HCT116 (cell line): ENCODE measurements around the gene HAP1. TPM values are rescaled to one million over a fixed set of nuclear protein-coding genes. Genes with fewer than 3 reads are reported as not detected.

Experiments
- ATAC-seq: fragments of 200-7000 bp; cut with Tn5 transposase; 2 replicates; pipeline ENCODE4 v1.9.1; 2020; ENCODE audit warnings: mild to moderate bottlenecking, moderate library complexity
- BruUV-seq: library from RNA; stranded (reverse); fragments of 400-500 nt; replicated peaks from 2 replicates; lab custom pipeline; 2021; lab: Mats Ljungman, UMichigan
- CTCF ChIA-PET: fragments of 300-600 bp; sonication (Branson Sonifier 250); formaldehyde crosslinking; loops from one replicate; lab custom pipeline; 2021; ENCODE audit warnings: antibody characterized with exemption; lab: Charles Lee
- POLR2A ChIA-PET: fragments of 300-600, 350-600 bp; sonication (Branson Sonifier 250); formaldehyde crosslinking; loops from one replicate; lab custom pipeline; 2021; ENCODE audit warnings: antibody characterized with exemption; lab: Charles Lee
- RAD21 ChIA-PET, 2 experiments: fragments of 300-600 bp; sonication (Branson Sonifier 250); formaldehyde crosslinking; loops; one replicate each; lab custom pipeline; 2023; ENCODE audit warnings: low total read pairs in 2 of 2; ENCODE audit not compliant: uncharacterized antibody in 2 of 2, unreplicated experiment in 2 of 2, low non-redundant PET in 1 of 2; lab: Charles Lee
- DNase-seq: peaks from one replicate; pipeline ENCODE4 v3.0.0-alpha.2; 2010; ENCODE audit warnings: low read depth, low spot score
- H2AFZ ChIP-seq: fragments of 200-600 bp; shearing (Covaris generic), sonication (generic); 2 replicates; pipeline ENCODE4 v1.6.1; 2017; ENCODE audit warnings: low read depth, mixed run types, mixed read lengths, antibody characterized with exemption, low read length; ENCODE audit not compliant: poor library complexity, severe bottlenecking
- H3K27ac ChIP-seq: 2 replicates; pipeline ENCODE4 v1.5.1; 2012; ENCODE audit warnings: low read depth, low read length
- H3K27me3 ChIP-seq: fragments of 200-600 bp; sonication (generic); 2 replicates; pipeline ENCODE4 v1.6.1; 2016; ENCODE audit warnings: mixed run types, low read length, mixed read lengths; ENCODE audit not compliant: insufficient read depth
- H3K36me3 ChIP-seq, 2 experiments: fragments of 200-500 bp in 1 of 2; fragments of 200-600 bp in 1 of 2; sonication (Bioruptor generic) in 1 of 2; sonication (generic) in 1 of 2; 2 replicates each; pipeline versions ENCODE4 v1.5.1 to v1.6.1; 2014 to 2016; ENCODE audit warnings: low read length in 2 of 2, inconsistent platforms in 1 of 2, mixed read lengths in 1 of 2, mixed run types in 1 of 2; ENCODE audit not compliant: insufficient read depth in 2 of 2, control insufficient read depth in 1 of 2
- H3K4me1 ChIP-seq, 2 experiments: fragments of 200-600 bp in 1 of 2; sonication (generic) in 1 of 2; 2 replicates each; pipeline versions ENCODE4 v1.5.1 to v1.6.1; 2012 to 2017; ENCODE audit warnings: low read length in 2 of 2, inconsistent platforms in 1 of 2, mild to moderate bottlenecking in 1 of 2, mixed read lengths in 1 of 2, mixed run types in 1 of 2, moderate library complexity in 1 of 2; ENCODE audit not compliant: insufficient read depth in 2 of 2, control insufficient read depth in 1 of 2
- H3K4me2 ChIP-seq: fragments of 200-600 bp; sonication (generic); 2 replicates; pipeline ENCODE4 v1.6.1; 2017; ENCODE audit warnings: mixed run types, low read length, mixed read lengths
- H3K4me3 ChIP-seq, 2 experiments: fragments of 200-600 bp in 1 of 2; sonication (generic) in 1 of 2; replicated peaks in 1 of 2; 2 replicates each; pipeline ENCODE4 v1.5.1; 2011 to 2016; ENCODE audit warnings: low read length in 2 of 2, control low read depth in 1 of 2, low read depth in 1 of 2, mild to moderate bottlenecking in 1 of 2, mixed read lengths in 1 of 2, mixed run types in 1 of 2
- H3K79me2 ChIP-seq: fragments of 200-600 bp; sonication (generic); 2 replicates; pipeline ENCODE4 v1.6.1; 2017; ENCODE audit warnings: mild to moderate bottlenecking, mixed run types, low read length, moderate library complexity, mixed read lengths; ENCODE audit not compliant: insufficient read depth
- H3K9ac ChIP-seq: fragments of 200-600 bp; sonication (generic); 2 replicates; pipeline ENCODE4 v1.6.1; 2016; ENCODE audit warnings: low read length, mixed read lengths
- H3K9me2 ChIP-seq: fragments of 200-600 bp; sonication (generic), shearing (Covaris generic); 2 replicates; pipeline ENCODE4 v1.6.1; 2017; ENCODE audit warnings: mixed run types, mild to moderate bottlenecking, moderate library complexity; ENCODE audit not compliant: insufficient read depth
- H3K9me3 ChIP-seq, 2 experiments: fragments of 200-500 bp in 1 of 2; fragments of 200-600 bp in 1 of 2; sonication (Bioruptor generic) in 1 of 2; sonication (generic) in 1 of 2; 2 replicates each; pipeline ENCODE4 v1.6.1; 2014 to 2017; ENCODE audit warnings: low read length in 2 of 2, mixed read lengths in 2 of 2, inconsistent platforms in 1 of 2, low read depth in 1 of 2, mild to moderate bottlenecking in 1 of 2, mixed run types in 1 of 2, moderate library complexity in 1 of 2; ENCODE audit not compliant: control insufficient read depth in 1 of 2, insufficient read depth in 1 of 2
- H4K20me1 ChIP-seq: fragments of 200-600 bp; sonication (generic), shearing (Covaris generic); 2 replicates; pipeline ENCODE4 v1.6.1; 2017; ENCODE audit warnings: mixed run types, mild to moderate bottlenecking, moderate library complexity; ENCODE audit not compliant: insufficient read depth
- CBX3 ChIP-seq: IDR thresholded peaks from 2 replicates; pipeline ENCODE4 v1.6.1; 2012; ENCODE audit warnings: low read depth
- CEBPB ChIP-seq: IDR thresholded peaks from 2 replicates; pipeline ENCODE4 v1.6.1; 2012; ENCODE audit warnings: low read depth
- ELF1 ChIP-seq: IDR thresholded peaks from 2 replicates; pipeline ENCODE4 v1.6.1; 2012; ENCODE audit warnings: low read depth, borderline replicate concordance
- FOSL1 ChIP-seq: IDR thresholded peaks from 2 replicates; pipeline ENCODE4 v1.6.1; 2012; ENCODE audit warnings: low read depth
- POLR2A ChIP-seq: IDR thresholded peaks from 2 replicates; pipeline ENCODE4 v1.7.0; 2011; ENCODE audit warnings: borderline replicate concordance; ENCODE audit not compliant: insufficient read depth, insufficient read length; ENCODE audit errors: extremely low read depth
- SP1 ChIP-seq: IDR thresholded peaks from 2 replicates; pipeline ENCODE4 v1.6.1; 2012; ENCODE audit warnings: low read depth
- SRF ChIP-seq: IDR thresholded peaks from 2 replicates; pipeline ENCODE4 v1.6.1; 2012; ENCODE audit warnings: low read depth
- TCF7L2 ChIP-seq: IDR thresholded peaks from 2 replicates; pipeline ENCODE4 v1.7.0; 2011; ENCODE audit warnings: borderline replicate concordance, inconsistent platforms; ENCODE audit not compliant: insufficient read depth, insufficient read length; ENCODE audit errors: extremely low read depth
- ZNF274 ChIP-seq: fragments of 200-500 bp; sonication (Bioruptor generic); IDR thresholded peaks from 2 replicates; pipeline ENCODE4 v1.6.1; 2014; ENCODE audit warnings: mild to moderate bottlenecking, low read depth, low read length, inconsistent platforms
- intact Hi-C: fragments of 100-400 bp; cut with micrococcal nuclease; formaldehyde crosslinking; loops from 2 replicates; pipeline ENCODE4 v1.10.0; 2022
- total RNA-seq: library from RNA; stranded (reverse); gene quantifications from one replicate; pipeline ENCODE4 v1.2.1, GENCODE V29; 2021; ENCODE audit not compliant: unreplicated experiment
- TF ChIP-seq, protein P1 (sequence below): IDR thresholded peaks from 2 replicates; pipeline ENCODE4 v1.6.1; 2012
- TF ChIP-seq, protein P2 (sequence below): IDR thresholded peaks from 2 replicates; pipeline ENCODE4 v1.6.1; 2011; ENCODE audit warnings: mild to moderate bottlenecking, low read length, moderate library complexity; ENCODE audit not compliant: insufficient replicate concordance; ENCODE audit errors: extremely low read depth
- TF ChIP-seq, protein P3 (sequence below), 3 experiments: fragments of 200-600 bp in 1 of 3; sonication (generic) in 1 of 3; IDR thresholded peaks in 2 of 3; conservative IDR thresholded peaks in 1 of 3; 2 replicates each; pipeline ENCODE4 v1.5.1; 2012 to 2017; ENCODE audit warnings: low read depth in 2 of 3, low read length in 2 of 3, antibody characterized with exemption in 1 of 3, borderline replicate concordance in 1 of 3, control low read depth in 1 of 3, mild to moderate bottlenecking in 1 of 3, mixed read lengths in 1 of 3, mixed run types in 1 of 3, moderate library complexity in 1 of 3; ENCODE audit not compliant: insufficient read depth in 1 of 3
- TF ChIP-seq, protein P4 (sequence below): IDR thresholded peaks from 2 replicates; pipeline ENCODE4 v1.6.1; 2012; ENCODE audit warnings: low read depth

HAP1 gene
- total RNA-seq, 1 experiment from 2014 or later: 3.4 TPM

DNA sequence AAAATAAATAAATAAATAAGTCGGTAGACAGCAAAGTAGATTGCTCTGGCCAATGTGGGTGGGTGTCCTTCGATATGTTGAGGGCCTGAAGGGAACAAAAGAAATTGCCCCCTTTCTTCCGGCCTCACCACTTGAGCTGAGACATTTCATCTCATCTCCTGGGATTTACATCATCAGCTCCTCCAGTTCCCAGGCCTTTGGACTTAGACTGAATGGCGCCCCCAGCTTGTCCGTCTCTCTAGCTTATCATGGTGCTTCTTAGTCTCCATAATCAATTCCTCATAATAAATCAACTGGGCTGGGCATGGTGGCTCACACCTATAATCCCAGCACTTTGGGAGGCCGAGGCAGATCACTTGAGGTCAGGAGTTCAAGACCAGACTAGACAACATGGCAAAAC is 13.8 kb upstream of the HAP1 start:
- CTCF ChIA-PET: interaction anchor here (0.7 kb wide), 1 partner anchor 8 kb away, joined by 3 read pairs; no protein-coding TSS in a partner anchor
- H3K27ac ChIP-seq: no peak overlapping the region
- DNase-seq (no peak), ATAC-seq (no peak)
- H3K4me1 ChIP-seq: no peaks in the 10 kb centered on the region
- H2AFZ ChIP-seq: no peak overlapping the region
- H3K9ac ChIP-seq: no peak overlapping the region
- no peaks in the 10 kb centered on the region for H3K9me3 ChIP-seq
- H3K27me3 ChIP-seq: no peaks in the 10 kb centered on the region
- no peaks in the 10 kb centered on the region for H3K36me3 ChIP-seq
- no peaks in the 10 kb centered on the region for H3K79me2 ChIP-seq
- intact Hi-C loops: no loop called here
- H4K20me1 ChIP-seq: no peaks in the 10 kb centered on the region
- no peaks in the 10 kb centered on the region for H3K9me2 ChIP-seq
- no peak overlapping the region for H3K4me2 ChIP-seq
- BruUV-seq: no TSS peak
- RAD21 ChIA-PET: interaction anchor here in 1 of 2 experiments (0.7 kb wide), 1 partner anchor 50 kb away, joined by 3 read pairs; no protein-coding TSS in a partner anchor
- TF ChIP-seq ELF1 (no peak), SRF (no peak), ZNF274 (no peak), FOSL1 (no peak), SP1 (no peak), CBX3 (no peak), CEBPB (no peak), POLR2A (no peak), TCF7L2 (no peak)
- TF ChIP-seq, protein P1, sequence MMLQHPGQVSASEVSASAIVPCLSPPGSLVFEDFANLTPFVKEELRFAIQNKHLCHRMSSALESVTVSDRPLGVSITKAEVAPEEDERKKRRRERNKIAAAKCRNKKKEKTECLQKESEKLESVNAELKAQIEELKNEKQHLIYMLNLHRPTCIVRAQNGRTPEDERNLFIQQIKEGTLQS: no peak
- TF ChIP-seq, protein P2, sequence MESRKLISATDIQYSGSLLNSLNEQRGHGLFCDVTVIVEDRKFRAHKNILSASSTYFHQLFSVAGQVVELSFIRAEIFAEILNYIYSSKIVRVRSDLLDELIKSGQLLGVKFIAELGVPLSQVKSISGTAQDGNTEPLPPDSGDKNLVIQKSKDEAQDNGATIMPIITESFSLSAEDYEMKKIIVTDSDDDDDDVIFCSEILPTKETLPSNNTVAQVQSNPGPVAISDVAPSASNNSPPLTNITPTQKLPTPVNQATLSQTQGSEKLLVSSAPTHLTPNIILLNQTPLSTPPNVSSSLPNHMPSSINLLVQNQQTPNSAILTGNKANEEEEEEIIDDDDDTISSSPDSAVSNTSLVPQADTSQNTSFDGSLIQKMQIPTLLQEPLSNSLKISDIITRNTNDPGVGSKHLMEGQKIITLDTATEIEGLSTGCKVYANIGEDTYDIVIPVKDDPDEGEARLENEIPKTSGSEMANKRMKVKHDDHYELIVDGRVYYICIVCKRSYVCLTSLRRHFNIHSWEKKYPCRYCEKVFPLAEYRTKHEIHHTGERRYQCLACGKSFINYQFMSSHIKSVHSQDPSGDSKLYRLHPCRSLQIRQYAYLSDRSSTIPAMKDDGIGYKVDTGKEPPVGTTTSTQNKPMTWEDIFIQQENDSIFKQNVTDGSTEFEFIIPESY: no peak
- TF ChIP-seq, protein P3, sequence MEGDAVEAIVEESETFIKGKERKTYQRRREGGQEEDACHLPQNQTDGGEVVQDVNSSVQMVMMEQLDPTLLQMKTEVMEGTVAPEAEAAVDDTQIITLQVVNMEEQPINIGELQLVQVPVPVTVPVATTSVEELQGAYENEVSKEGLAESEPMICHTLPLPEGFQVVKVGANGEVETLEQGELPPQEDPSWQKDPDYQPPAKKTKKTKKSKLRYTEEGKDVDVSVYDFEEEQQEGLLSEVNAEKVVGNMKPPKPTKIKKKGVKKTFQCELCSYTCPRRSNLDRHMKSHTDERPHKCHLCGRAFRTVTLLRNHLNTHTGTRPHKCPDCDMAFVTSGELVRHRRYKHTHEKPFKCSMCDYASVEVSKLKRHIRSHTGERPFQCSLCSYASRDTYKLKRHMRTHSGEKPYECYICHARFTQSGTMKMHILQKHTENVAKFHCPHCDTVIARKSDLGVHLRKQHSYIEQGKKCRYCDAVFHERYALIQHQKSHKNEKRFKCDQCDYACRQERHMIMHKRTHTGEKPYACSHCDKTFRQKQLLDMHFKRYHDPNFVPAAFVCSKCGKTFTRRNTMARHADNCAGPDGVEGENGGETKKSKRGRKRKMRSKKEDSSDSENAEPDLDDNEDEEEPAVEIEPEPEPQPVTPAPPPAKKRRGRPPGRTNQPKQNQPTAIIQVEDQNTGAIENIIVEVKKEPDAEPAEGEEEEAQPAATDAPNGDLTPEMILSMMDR (IDR thresholded peaks at IDR 0.05 in 2 of 3, conservative IDR thresholded peaks at IDR 0.05 in 1 of 3; ENCODE audit: borderline replicate concordance in 1 of 3, insufficient read depth in 1 of 3, low read depth in 2 of 3, low read length in 2 of 3): no peak
- TF ChIP-seq, protein P4, sequence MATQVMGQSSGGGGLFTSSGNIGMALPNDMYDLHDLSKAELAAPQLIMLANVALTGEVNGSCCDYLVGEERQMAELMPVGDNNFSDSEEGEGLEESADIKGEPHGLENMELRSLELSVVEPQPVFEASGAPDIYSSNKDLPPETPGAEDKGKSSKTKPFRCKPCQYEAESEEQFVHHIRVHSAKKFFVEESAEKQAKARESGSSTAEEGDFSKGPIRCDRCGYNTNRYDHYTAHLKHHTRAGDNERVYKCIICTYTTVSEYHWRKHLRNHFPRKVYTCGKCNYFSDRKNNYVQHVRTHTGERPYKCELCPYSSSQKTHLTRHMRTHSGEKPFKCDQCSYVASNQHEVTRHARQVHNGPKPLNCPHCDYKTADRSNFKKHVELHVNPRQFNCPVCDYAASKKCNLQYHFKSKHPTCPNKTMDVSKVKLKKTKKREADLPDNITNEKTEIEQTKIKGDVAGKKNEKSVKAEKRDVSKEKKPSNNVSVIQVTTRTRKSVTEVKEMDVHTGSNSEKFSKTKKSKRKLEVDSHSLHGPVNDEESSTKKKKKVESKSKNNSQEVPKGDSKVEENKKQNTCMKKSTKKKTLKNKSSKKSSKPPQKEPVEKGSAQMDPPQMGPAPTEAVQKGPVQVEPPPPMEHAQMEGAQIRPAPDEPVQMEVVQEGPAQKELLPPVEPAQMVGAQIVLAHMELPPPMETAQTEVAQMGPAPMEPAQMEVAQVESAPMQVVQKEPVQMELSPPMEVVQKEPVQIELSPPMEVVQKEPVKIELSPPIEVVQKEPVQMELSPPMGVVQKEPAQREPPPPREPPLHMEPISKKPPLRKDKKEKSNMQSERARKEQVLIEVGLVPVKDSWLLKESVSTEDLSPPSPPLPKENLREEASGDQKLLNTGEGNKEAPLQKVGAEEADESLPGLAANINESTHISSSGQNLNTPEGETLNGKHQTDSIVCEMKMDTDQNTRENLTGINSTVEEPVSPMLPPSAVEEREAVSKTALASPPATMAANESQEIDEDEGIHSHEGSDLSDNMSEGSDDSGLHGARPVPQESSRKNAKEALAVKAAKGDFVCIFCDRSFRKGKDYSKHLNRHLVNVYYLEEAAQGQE: no peak
- no peak overlapping the region for H3K4me3 ChIP-seq
- POLR2A ChIA-PET: interaction anchor here (0.7 to 0.9 kb wide), 2 partner anchors 38 to 52 kb away, joined by 4 to 5 read pairs; partner anchors contain the start of gene JUP
